Mesothelial cell of epicardium (in vitro differentiated cells): ENCODE measurements around the gene CCND2. TPM values are rescaled to one million over a fixed set of nuclear protein-coding genes. Genes with fewer than 3 reads are reported as not detected.

ENCODE experiments used
- DNase-seq, 2 experiments: peaks; one replicate each; pipeline ENCODE4 v3.0.0; 2021; ENCODE audit warnings: low spot score in 2 of 2; ENCODE audit not compliant: unreplicated experiment in 2 of 2
- H3K27ac Mint-ChIP-seq: 2 replicates; pipeline ENCODE4 v1.8.0; 2021; ENCODE audit warnings: mixed read lengths
- H3K27me3 Mint-ChIP-seq: 2 replicates; pipeline ENCODE4 v1.8.0; 2021; ENCODE audit warnings: low read depth, mixed read lengths
- H3K36me3 Mint-ChIP-seq: 2 replicates; pipeline ENCODE4 v1.8.0; 2021; ENCODE audit warnings: mixed read lengths
- H3K4me1 Mint-ChIP-seq: 2 replicates; pipeline ENCODE4 v1.8.0; 2021; ENCODE audit warnings: mixed read lengths
- H3K4me3 Mint-ChIP-seq: 2 replicates; pipeline ENCODE4 v1.8.0; 2021; ENCODE audit warnings: mild to moderate bottlenecking, moderate library complexity, mixed read lengths
- H3K9me3 Mint-ChIP-seq: 2 replicates; pipeline ENCODE4 v1.8.0; 2021; ENCODE audit warnings: mixed read lengths
- CTCF ChIP-seq: fragments of 200-600 bp; sonication (generic); IDR thresholded peaks from one replicate; pipeline ENCODE4 v1.5.0; 2021; ENCODE audit warnings: antibody characterized with exemption; ENCODE audit not compliant: unreplicated experiment
- total RNA-seq: library from RNA; stranded (reverse); gene quantifications from 3 replicates; pipeline ENCODE4 v1.2.1, GENCODE V29; 2021

The CCND2 gene
- total RNA-seq: 393 to 412 TPM (median 404 TPM) in 3 replicates

GRCh38 chr12:4273652-4274395 is at the start of gene CCND2:
Gene CCND2, plus strand, starts transcription at chr12:4273762. Its CDS starts 279 bp downstream, at chr12:4274041.
- H3K4me1 Mint-ChIP-seq: peaks cover 50% of the 10 kb centered on the region
- peak within 1 kb of the TSS; percentile 98 for H3K27ac Mint-ChIP-seq
- DNase-seq: peak; percentile 80 to 83
- peak within 1 kb of the TSS; percentile 91 for H3K4me3 Mint-ChIP-seq
- H3K9me3 Mint-ChIP-seq: no peaks in the 10 kb centered on the region
- no peak for TF ChIP-seq CTCF
- peaks cover 7% of the 10 kb centered on the region for H3K27me3 Mint-ChIP-seq
- H3K36me3 Mint-ChIP-seq: peaks cover 6% of the 10 kb centered on the region

GRCh38 chr12:4224206-4224889 is 49.2 kb upstream of the CCND2 start:
- no peaks in the 10 kb centered on the region for H3K36me3 Mint-ChIP-seq
- H3K4me3 Mint-ChIP-seq: no peak overlapping the region
- no peak for DNase-seq
- H3K27me3 Mint-ChIP-seq: peaks cover 3% of the 10 kb centered on the region
- H3K27ac Mint-ChIP-seq: no peak overlapping the region
- no peak for TF ChIP-seq CTCF
- H3K4me1 Mint-ChIP-seq: no peaks in the 10 kb centered on the region
- peaks cover 7% of the 10 kb centered on the region for H3K9me3 Mint-ChIP-seq

- H3K9me3 Mint-ChIP-seq: peaks cover 7% of the 10 kb centered on the region
- no peak overlapping the region for H3K4me3 Mint-ChIP-seq
- no peaks in the 10 kb centered on the region for H3K36me3 Mint-ChIP-seq
- DNase-seq: no peak
- H3K27me3 Mint-ChIP-seq: peaks cover 3% of the 10 kb centered on the region
- no peak for TF ChIP-seq CTCF
- H3K4me1 Mint-ChIP-seq: peaks cover 9% of the 10 kb centered on the region
- H3K27ac Mint-ChIP-seq: no peak overlapping the region
These were observed 48.0 kb upstream of the CCND2 start for GRCh38 chr12:4225571-4225970.

- no peaks in the 10 kb centered on the region for H3K27me3 Mint-ChIP-seq
- no peak for TF ChIP-seq CTCF
- no peak overlapping the region for H3K27ac Mint-ChIP-seq
- H3K4me3 Mint-ChIP-seq: no peak overlapping the region
- H3K4me1 Mint-ChIP-seq: peaks cover 9% of the 10 kb centered on the region
- DNase-seq: no peak
- peaks cover 7% of the 10 kb centered on the region for H3K9me3 Mint-ChIP-seq
- no peaks in the 10 kb centered on the region for H3K36me3 Mint-ChIP-seq
These were observed 46.5 kb upstream of the CCND2 start for GRCh38 chr12:4227046-4227445.

GRCh38 chr12:4228122-4228580 is 45.4 kb upstream of the CCND2 start:
- Mint-ChIP-seq H3K4me3 (no peak overlapping the region), H3K27ac (no peak overlapping the region), H3K9me3 (no peaks in the 10 kb centered on the region), H3K27me3 (no peaks in the 10 kb centered on the region), H3K36me3 (no peaks in the 10 kb centered on the region), H3K4me1 (peaks cover 9% of the 10 kb centered on the region)
- no peak for DNase-seq
- TF ChIP-seq CTCF: no peak
